Endodermal cell (in vitro differentiated cells): ENCODE results near the gene KCNH4. TPM values are rescaled to one million over a fixed set of nuclear protein-coding genes. Genes with fewer than 3 reads are reported as not detected.

Experiments
- DNase-seq: peaks from one replicate; pipeline ENCODE4 v3.0.0-alpha.2; 2017
- H3K27ac ChIP-seq: 2 replicates; pipeline ENCODE4 v1.5.1; 2013; ENCODE audit warnings: mild to moderate bottlenecking, low read depth, low read length, moderate library complexity
- H3K27me3 ChIP-seq: 2 replicates; pipeline ENCODE4 v1.6.1; 2013; ENCODE audit warnings: mild to moderate bottlenecking, low read length, moderate library complexity; ENCODE audit not compliant: insufficient read depth, control insufficient read depth, poor library complexity, severe bottlenecking
- H3K36me3 ChIP-seq: 2 replicates; pipeline ENCODE4 v1.7.0; 2013; ENCODE audit warnings: mild to moderate bottlenecking, low read length, moderate library complexity; ENCODE audit not compliant: control insufficient read depth, insufficient read depth
- H3K4me1 ChIP-seq: one replicate; pipeline ENCODE4 v1.7.0; 2013; ENCODE audit warnings: low read length; ENCODE audit not compliant: control insufficient read depth, insufficient read depth
- H3K4me3 ChIP-seq: 2 replicates; pipeline ENCODE4 v1.5.1; 2013; ENCODE audit warnings: mild to moderate bottlenecking, low read length, moderate library complexity
- H3K9ac ChIP-seq: 2 replicates; pipeline ENCODE4 v1.6.1; 2013; ENCODE audit warnings: mild to moderate bottlenecking, low read length, moderate library complexity; ENCODE audit not compliant: poor library complexity, severe bottlenecking; ENCODE audit errors: extremely low read depth
- H3K9me3 ChIP-seq: 2 replicates; pipeline ENCODE4 v1.6.1; 2013; ENCODE audit warnings: mild to moderate bottlenecking, low read length, moderate library complexity; ENCODE audit not compliant: control insufficient read depth
- H3K27ac Mint-ChIP-seq: 2 replicates; pipeline ENCODE4 v1.8.0; 2020; ENCODE audit warnings: mixed read lengths
- H3K27me3 Mint-ChIP-seq: 2 replicates; pipeline ENCODE4 v1.8.0; 2021; ENCODE audit warnings: mild to moderate bottlenecking, mixed read lengths; ENCODE audit not compliant: insufficient read depth
- H3K36me3 Mint-ChIP-seq: 2 replicates; pipeline ENCODE4 v1.8.0; 2020; ENCODE audit warnings: low read depth, mixed read lengths
- H3K4me1 Mint-ChIP-seq: 2 replicates; pipeline ENCODE4 v1.8.0; 2020; ENCODE audit warnings: mixed read lengths
- H3K4me3 Mint-ChIP-seq: 2 replicates; pipeline ENCODE4 v1.8.0; 2020; ENCODE audit warnings: mild to moderate bottlenecking, moderate library complexity, mixed read lengths
- H3K9me3 Mint-ChIP-seq: 2 replicates; pipeline ENCODE4 v1.8.0; 2020; ENCODE audit warnings: mild to moderate bottlenecking, mixed read lengths
- CTCF ChIP-seq: fragments of 200-600 bp; sonication (generic); conservative IDR thresholded peaks from 2 replicates; pipeline ENCODE4 v1.5.0; 2021; ENCODE audit warnings: antibody characterized with exemption, mild to moderate bottlenecking
- WGBS, 2 experiments: methylation state at CpG; one replicate each; pipeline versions ENCODE4 v1.1.5 to v1.1.7; 2013; ENCODE audit warnings: missing lambda C conversion rate in 2 of 2, mixed read lengths in 1 of 2; ENCODE audit not compliant: insufficient coverage in 1 of 2, insufficient read length in 1 of 2; 5-methylcytosine and 5-hydroxymethylcytosine counted together
- total RNA-seq, 2 donors: library from RNA; stranded (reverse); fragmentation: NEBNext Ultra II Directional in 1 of 2; extraction: Animal tissue kit (Norgen Biotek cat#: 25700) in 1 of 2; gene quantifications; 2 replicates in 1 of 2; 3 replicates in 1 of 2; pipeline ENCODE4 v1.2.1, GENCODE V29; 2021

Gene KCNH4
- total RNA-seq, 2 donors from 2014 or later = not detected

- H3K27ac Mint-ChIP-seq = no peak overlapping the region
- no peaks in the 10 kb centered on the region for H3K9me3 Mint-ChIP-seq
- H3K4me1 Mint-ChIP-seq = peaks cover 8% of the 10 kb centered on the region
- TF ChIP-seq CTCF = no peak
- no peaks in the 10 kb centered on the region for H3K4me1 ChIP-seq
- no peaks in the 10 kb centered on the region for H3K36me3 Mint-ChIP-seq
- no peaks in the 10 kb centered on the region for H3K9me3 ChIP-seq
- no peak overlapping the region for H3K27ac ChIP-seq
- H3K4me3 ChIP-seq = peak overlapping the region; percentile 68
- H3K9ac ChIP-seq = no peak overlapping the region
- no peaks in the 10 kb centered on the region for H3K36me3 ChIP-seq
- H3K27me3 ChIP-seq = peaks cover 68% of the 10 kb centered on the region
- H3K4me3 Mint-ChIP-seq = peak overlapping the region; percentile 53
- 7 to 10% methylated on average over 9 to 15 of the region's 20 CpGs for WGBS, 2 experiments
- peak; percentile 96 for DNase-seq
- peaks cover 74% of the 10 kb centered on the region for H3K27me3 Mint-ChIP-seq
These were observed 981 bp downstream of the KCNH4 start for GRCh38 chr17:42179911-42180410.

- Mint-ChIP-seq H3K9me3 (no peaks in the 10 kb centered on the region), H3K36me3 (no peaks in the 10 kb centered on the region), H3K27me3 (peaks cover 68% of the 10 kb centered on the region), H3K27ac (no peak overlapping the region), H3K4me1 (peaks cover 8% of the 10 kb centered on the region), H3K4me3 (no peak overlapping the region)
- no peak overlapping the region for H3K9ac ChIP-seq
- no peak overlapping the region for H3K27ac ChIP-seq
- no peaks in the 10 kb centered on the region for H3K4me1 ChIP-seq
- WGBS, 2 experiments = 44 to 50% methylated on average over 1 of the region's 1 CpG
- no peaks in the 10 kb centered on the region for H3K36me3 ChIP-seq
- DNase-seq = no peak
- H3K27me3 ChIP-seq = peaks cover 62% of the 10 kb centered on the region
- no peaks in the 10 kb centered on the region for H3K9me3 ChIP-seq
- no peak for TF ChIP-seq CTCF
- no peak overlapping the region for H3K4me3 ChIP-seq
These were observed 1.6 kb downstream of the KCNH4 start for GRCh38 chr17:42179335-42179734.

- Mint-ChIP-seq H3K4me3 (no peak overlapping the region), H3K27ac (no peak overlapping the region), H3K36me3 (no peaks in the 10 kb centered on the region), H3K27me3 (peaks cover 65% of the 10 kb centered on the region), H3K9me3 (no peaks in the 10 kb centered on the region), H3K4me1 (peaks cover 8% of the 10 kb centered on the region)
- WGBS, 2 experiments = 50 to 68% methylated on average over 4 to 14 of the region's 14 CpGs
- no peak for DNase-seq
- Histone ChIP-seq H3K36me3 (no peaks in the 10 kb centered on the region), H3K4me1 (no peaks in the 10 kb centered on the region), H3K27me3 (peaks cover 59% of the 10 kb centered on the region), H3K9ac (no peak overlapping the region), H3K9me3 (no peaks in the 10 kb centered on the region), H3K27ac (no peak overlapping the region), H3K4me3 (no peak overlapping the region)
- TF ChIP-seq CTCF = no peak
These were observed 2.1 kb downstream of the KCNH4 start for GRCh38 chr17:42178817-42179216.
